H9 (cell line): ENCODE results near the gene CALCOCO1. TPM values are rescaled to one million over a fixed set of nuclear protein-coding genes. Genes with fewer than 3 reads are reported as not detected.

ENCODE experiments used
- DNase-seq: peaks from one replicate; pipeline ENCODE4 v3.0.0-alpha.2; 2017
- H2AFZ ChIP-seq: one replicate; pipeline ENCODE4 v1.6.1; 2013; ENCODE audit warnings: mild to moderate bottlenecking, low read length, control low read depth, moderate library complexity
- H2AK5ac ChIP-seq: 2 replicates; pipeline ENCODE4 v1.6.1; 2013; ENCODE audit warnings: low read length, control low read depth, mixed read lengths; ENCODE audit not compliant: insufficient read length
- H2BK120ac ChIP-seq: one replicate; pipeline ENCODE4 v1.6.1; 2013; ENCODE audit warnings: low read depth, mild to moderate bottlenecking, low read length, control low read depth, inconsistent platforms; ENCODE audit not compliant: poor library complexity, severe bottlenecking
- H2BK12ac ChIP-seq: 2 replicates; pipeline ENCODE4 v1.6.1; 2013; ENCODE audit warnings: low read length, control low read depth, mixed read lengths, low read depth; ENCODE audit not compliant: insufficient read length
- H2BK15ac ChIP-seq: 2 replicates; pipeline ENCODE4 v1.6.1; 2013; ENCODE audit warnings: low read depth, low read length, control low read depth
- H2BK20ac ChIP-seq: one replicate; pipeline ENCODE4 v1.6.1; 2013; ENCODE audit warnings: low read depth, mild to moderate bottlenecking, low read length, control low read depth, inconsistent platforms; ENCODE audit not compliant: poor library complexity, severe bottlenecking
- H2BK5ac ChIP-seq: 2 replicates; pipeline ENCODE4 v1.6.1; 2013; ENCODE audit warnings: low read length, control low read depth, mixed read lengths; ENCODE audit not compliant: insufficient read length
- H3K14ac ChIP-seq: 2 replicates; pipeline ENCODE4 v1.6.1; 2013; ENCODE audit warnings: low read length, control low read depth; ENCODE audit not compliant: insufficient read depth
- H3K18ac ChIP-seq: 2 replicates; pipeline ENCODE4 v1.6.1; 2013; ENCODE audit warnings: low read depth, mild to moderate bottlenecking, mixed read lengths, low read length, control low read depth; ENCODE audit not compliant: insufficient read length
- H3K23ac ChIP-seq: 2 replicates; pipeline ENCODE4 v1.6.1; 2013; ENCODE audit warnings: low read length, control low read depth, mixed read lengths, low read depth; ENCODE audit not compliant: insufficient read length
- H3K23me2 ChIP-seq: 2 replicates; pipeline ENCODE4 v1.6.1; 2013; ENCODE audit warnings: low read depth, mild to moderate bottlenecking, mixed read lengths, low read length, control low read depth; ENCODE audit not compliant: insufficient read length, poor library complexity, severe bottlenecking
- H3K27ac ChIP-seq: 2 replicates; pipeline ENCODE4 v1.5.1; 2013; ENCODE audit warnings: low read length, control low read depth, mixed read lengths, low read depth; ENCODE audit not compliant: insufficient read length
- H3K27me3 ChIP-seq: 2 replicates; pipeline ENCODE4 v1.6.1; 2013; ENCODE audit warnings: low read length, control low read depth, inconsistent platforms; ENCODE audit not compliant: insufficient read depth
- H3K4ac ChIP-seq: 2 replicates; pipeline ENCODE4 v1.6.1; 2013; ENCODE audit warnings: low read depth, mild to moderate bottlenecking, control low read depth, inconsistent platforms, low read length, moderate library complexity
- H3K4me1 ChIP-seq: 2 replicates; pipeline ENCODE4 v1.6.1; 2013; ENCODE audit warnings: low read length, control low read depth, inconsistent platforms; ENCODE audit not compliant: insufficient read depth
- H3K4me2 ChIP-seq: 2 replicates; pipeline ENCODE4 v1.6.1; 2013; ENCODE audit warnings: low read length, control low read depth, mixed read lengths; ENCODE audit not compliant: insufficient read length, insufficient read depth
- H3K56ac ChIP-seq: 2 replicates; pipeline ENCODE4 v1.6.1; 2013; ENCODE audit warnings: low read depth, mild to moderate bottlenecking, mixed read lengths, low read length, control low read depth; ENCODE audit not compliant: insufficient read length
- H3K79me1 ChIP-seq: 2 replicates; pipeline ENCODE4 v1.6.1; 2013; ENCODE audit warnings: low read depth, mild to moderate bottlenecking, moderate library complexity, low read length, control low read depth, inconsistent platforms; ENCODE audit not compliant: insufficient read depth, poor library complexity, severe bottlenecking
- H3K79me2 ChIP-seq: 2 replicates; pipeline ENCODE4 v1.6.1; 2013; ENCODE audit warnings: low read length, control low read depth, inconsistent platforms; ENCODE audit not compliant: insufficient read depth
- H3K9ac ChIP-seq: 2 replicates; pipeline ENCODE4 v1.6.1; 2013; ENCODE audit warnings: low read length, control low read depth, mixed read lengths; ENCODE audit not compliant: insufficient read length; ENCODE audit errors: extremely low read depth
- H3K9me3 ChIP-seq: one replicate; pipeline ENCODE4 v1.6.1; 2013; ENCODE audit warnings: low read depth, low read length, inconsistent platforms; ENCODE audit not compliant: control insufficient read depth
- H3T11ph ChIP-seq: one replicate; pipeline ENCODE4 v1.6.1; 2013; ENCODE audit warnings: mild to moderate bottlenecking, low read length, control low read depth, inconsistent platforms
- H4K20me1 ChIP-seq: one replicate; pipeline ENCODE4 v1.6.1; 2013; ENCODE audit not compliant: control insufficient read depth, insufficient read length, insufficient read depth
- H4K5ac ChIP-seq: 2 replicates; pipeline ENCODE4 v1.6.1; 2013; ENCODE audit warnings: low read depth, mild to moderate bottlenecking, mixed read lengths, low read length, control low read depth; ENCODE audit not compliant: insufficient read length
- H4K8ac ChIP-seq: replicated peaks from 2 replicates; pipeline ENCODE4 v1.6.1; 2013; ENCODE audit warnings: low read length, control low read depth, mixed read lengths, low read depth; ENCODE audit not compliant: insufficient read length
- H4K91ac ChIP-seq: 2 replicates; pipeline ENCODE4 v1.6.1; 2013; ENCODE audit warnings: low read depth, mild to moderate bottlenecking, moderate library complexity, mixed read lengths, low read length, control low read depth; ENCODE audit not compliant: insufficient read length
- H3K27ac Mint-ChIP-seq, 3 experiments: 2 replicates in 2 of 3; 3 replicates in 1 of 3; pipeline ENCODE4 v1.8.0; 2020 to 2021; ENCODE audit warnings: mixed read lengths in 3 of 3, mild to moderate bottlenecking in 1 of 3, moderate library complexity in 1 of 3
- H3K27me3 Mint-ChIP-seq: 2 replicates; pipeline ENCODE4 v1.8.0; 2021; ENCODE audit warnings: low read depth, mild to moderate bottlenecking, moderate library complexity, mixed read lengths
- H3K36me3 Mint-ChIP-seq, 3 experiments: 2 replicates in 2 of 3; 3 replicates in 1 of 3; pipeline ENCODE4 v1.8.0; 2020 to 2021; ENCODE audit warnings: low read depth in 3 of 3, mixed read lengths in 3 of 3; ENCODE audit not compliant: insufficient read depth in 1 of 3
- H3K4me1 Mint-ChIP-seq, 2 experiments: 2 replicates each; pipeline ENCODE4 v1.8.0; 2020; ENCODE audit warnings: mixed read lengths in 2 of 2
- H3K4me3 Mint-ChIP-seq, 2 experiments: 2 replicates in 1 of 2; 3 replicates in 1 of 2; pipeline ENCODE4 v1.8.0; 2020 to 2021; ENCODE audit warnings: mild to moderate bottlenecking in 2 of 2, mixed read lengths in 2 of 2, moderate library complexity in 1 of 2
- H3K9me3 Mint-ChIP-seq, 2 experiments: 2 replicates in 1 of 2; 3 replicates in 1 of 2; pipeline ENCODE4 v1.8.0; 2020; ENCODE audit warnings: mild to moderate bottlenecking in 2 of 2, mixed read lengths in 2 of 2, moderate library complexity in 1 of 2
- WGBS: extraction: QIAGEN DNeasy Blood & Tissue Kit; methylation state at CpG from one replicate; pipeline ENCODE4 v1.1.7; 2013; ENCODE audit warnings: missing lambda C conversion rate, low lambda C conversion rate, mixed read lengths; ENCODE audit not compliant: insufficient read length; ENCODE audit errors: extremely low coverage; 5-methylcytosine and 5-hydroxymethylcytosine counted together
- total RNA-seq: library from RNA; stranded (reverse); gene quantifications from 2 replicates; pipeline ENCODE4 v1.2.1, GENCODE V29; 2021
- TF ChIP-seq, protein P1 (sequence below): fragments of 200-600 bp; sonication (generic); conservative IDR thresholded peaks from 3 replicates; pipeline ENCODE4 v1.8.0; 2021; ENCODE audit warnings: antibody characterized with exemption, mild to moderate bottlenecking

The CALCOCO1 gene
- total RNA-seq, 1 experiment from 2014 or later, result 22.3 TPM

DNA sequence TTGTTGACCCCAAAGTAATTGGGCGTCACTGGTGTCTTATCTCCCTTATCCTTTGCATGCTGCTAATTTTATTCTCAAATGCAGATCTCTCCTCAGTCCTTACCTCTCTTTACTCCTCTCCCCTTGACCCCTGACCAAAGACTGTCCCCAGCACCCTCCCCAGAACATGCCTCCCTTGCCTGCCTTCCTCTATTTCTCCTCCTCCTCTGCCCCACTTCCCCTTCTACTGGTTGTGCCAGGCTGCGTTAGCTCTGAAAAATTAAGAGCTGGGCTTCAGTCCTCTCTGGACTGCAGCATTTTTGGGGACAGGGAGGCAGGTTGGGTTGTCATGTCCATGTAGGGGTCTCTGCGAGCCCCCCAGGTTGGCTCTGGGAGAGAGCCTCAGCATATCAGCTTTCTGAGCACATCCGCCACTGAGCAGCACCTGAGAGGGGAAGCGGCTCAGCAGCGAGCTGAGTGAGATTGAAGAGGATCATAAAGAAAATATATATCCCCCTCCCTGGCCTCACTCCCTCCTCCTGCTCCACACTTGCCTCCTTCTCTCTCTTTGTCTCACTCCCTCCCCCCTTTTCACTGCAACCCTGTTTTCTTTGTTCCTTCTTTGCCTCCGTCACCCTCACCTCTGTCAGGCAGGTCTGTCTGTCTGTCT, 31.0 kb upstream of the CALCOCO1 start:
- no peak overlapping the region for H2AK5ac ChIP-seq
- no peak overlapping the region for H4K8ac ChIP-seq
- H4K5ac ChIP-seq, result no peak overlapping the region
- H2BK20ac ChIP-seq, result no peak overlapping the region
- H2BK15ac ChIP-seq, result no peak overlapping the region
- Mint-ChIP-seq H3K27ac (no peak overlapping the region), H3K4me1 (peaks cover 25 to 34% of the 10 kb centered on the region in 2 experiments), H3K27me3 (peaks cover 45% of the 10 kb centered on the region), H3K36me3 (no peaks in the 10 kb centered on the region), H3K4me3 (no peak overlapping the region), H3K9me3 (no peaks in the 10 kb centered on the region)
- WGBS, result no CpG with 5 or more reads among the region's 7 CpGs
- H3K27ac ChIP-seq, result no peak overlapping the region
- H3K56ac ChIP-seq, result no peak overlapping the region
- H3K9ac ChIP-seq, result no peak overlapping the region
- no peaks in the 10 kb centered on the region for H3K79me1 ChIP-seq
- no peaks in the 10 kb centered on the region for H4K20me1 ChIP-seq
- peaks cover 4% of the 10 kb centered on the region for H3K23me2 ChIP-seq
- no peak overlapping the region for H2BK120ac ChIP-seq
- H3K79me2 ChIP-seq, result no peaks in the 10 kb centered on the region
- H3K4me2 ChIP-seq, result no peak overlapping the region
- no peak overlapping the region for H3K18ac ChIP-seq
- H3T11ph ChIP-seq, result no peak overlapping the region
- no peaks in the 10 kb centered on the region for H3K9me3 ChIP-seq
- no peak overlapping the region for H2AFZ ChIP-seq
- TF ChIP-seq, protein P1, sequence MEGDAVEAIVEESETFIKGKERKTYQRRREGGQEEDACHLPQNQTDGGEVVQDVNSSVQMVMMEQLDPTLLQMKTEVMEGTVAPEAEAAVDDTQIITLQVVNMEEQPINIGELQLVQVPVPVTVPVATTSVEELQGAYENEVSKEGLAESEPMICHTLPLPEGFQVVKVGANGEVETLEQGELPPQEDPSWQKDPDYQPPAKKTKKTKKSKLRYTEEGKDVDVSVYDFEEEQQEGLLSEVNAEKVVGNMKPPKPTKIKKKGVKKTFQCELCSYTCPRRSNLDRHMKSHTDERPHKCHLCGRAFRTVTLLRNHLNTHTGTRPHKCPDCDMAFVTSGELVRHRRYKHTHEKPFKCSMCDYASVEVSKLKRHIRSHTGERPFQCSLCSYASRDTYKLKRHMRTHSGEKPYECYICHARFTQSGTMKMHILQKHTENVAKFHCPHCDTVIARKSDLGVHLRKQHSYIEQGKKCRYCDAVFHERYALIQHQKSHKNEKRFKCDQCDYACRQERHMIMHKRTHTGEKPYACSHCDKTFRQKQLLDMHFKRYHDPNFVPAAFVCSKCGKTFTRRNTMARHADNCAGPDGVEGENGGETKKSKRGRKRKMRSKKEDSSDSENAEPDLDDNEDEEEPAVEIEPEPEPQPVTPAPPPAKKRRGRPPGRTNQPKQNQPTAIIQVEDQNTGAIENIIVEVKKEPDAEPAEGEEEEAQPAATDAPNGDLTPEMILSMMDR, result no peak
- no peak for DNase-seq
- H3K23ac ChIP-seq, result no peak overlapping the region
- no peak overlapping the region for H4K91ac ChIP-seq
- no peak overlapping the region for H3K4ac ChIP-seq
- H3K4me1 ChIP-seq, result peaks cover 4% of the 10 kb centered on the region; the same call in 1 of the 2 replicates
- no peak overlapping the region for H2BK12ac ChIP-seq
- H3K27me3 ChIP-seq, result peaks cover 11% of the 10 kb centered on the region; the same call in 1 of the 2 replicates
- H2BK5ac ChIP-seq, result no peak overlapping the region
- H3K14ac ChIP-seq, result no peak overlapping the region
